Neuronal stem cell (in vitro differentiated cells): ENCODE results near the gene RETNLB.
A peak's percentile ranks its signal among the peaks of the same experiment; 100 is the strongest.

Source experiments
- DNase-seq: peaks from one replicate; pipeline ENCODE4 v3.0.0-alpha.2; 2013; ENCODE audit warnings: low spot score
- H2AFZ ChIP-seq: one replicate; pipeline ENCODE4 v1.6.1; 2013; ENCODE audit warnings: mild to moderate bottlenecking, low read length, inconsistent platforms
- H2AK5ac ChIP-seq: 2 replicates; pipeline ENCODE4 v1.6.1; 2013; ENCODE audit warnings: low read depth, mild to moderate bottlenecking, inconsistent platforms, low read length, moderate library complexity, mixed read lengths
- H2BK120ac ChIP-seq: 2 replicates; pipeline ENCODE4 v1.6.1; 2013; ENCODE audit warnings: low read depth, mild to moderate bottlenecking, inconsistent platforms, low read length, moderate library complexity, mixed read lengths
- H2BK12ac ChIP-seq: one replicate; pipeline ENCODE4 v1.6.1; 2013; ENCODE audit warnings: low read length, inconsistent platforms
- H2BK15ac ChIP-seq: 2 replicates; pipeline ENCODE4 v1.6.1; 2013; ENCODE audit warnings: mild to moderate bottlenecking, low read length, inconsistent platforms, mixed read lengths
- H2BK5ac ChIP-seq: one replicate; pipeline ENCODE4 v1.6.1; 2013; ENCODE audit warnings: inconsistent platforms, mild to moderate bottlenecking, low read length, moderate library complexity
- H3K14ac ChIP-seq: one replicate; pipeline ENCODE4 v1.6.1; 2013; ENCODE audit warnings: low read length, inconsistent platforms
- H3K18ac ChIP-seq: 2 replicates; pipeline ENCODE4 v1.6.1; 2013; ENCODE audit warnings: low read length, inconsistent platforms
- H3K23ac ChIP-seq: 2 replicates; pipeline ENCODE4 v1.6.1; 2013; ENCODE audit warnings: low read depth, mild to moderate bottlenecking, mixed read lengths, low read length, inconsistent platforms; ENCODE audit not compliant: poor library complexity
- H3K27ac ChIP-seq: replicated peaks from 3 replicates; pipeline ENCODE4 v1.5.1; 2013; ENCODE audit warnings: low read length, inconsistent platforms
- H3K27me3 ChIP-seq, 3 experiments: 2 replicates each; pipeline ENCODE4 v1.6.1; 2013; ENCODE audit warnings: low read length in 3 of 3, mild to moderate bottlenecking in 2 of 3, inconsistent platforms in 1 of 3, low read depth in 1 of 3, mixed read lengths in 1 of 3, moderate library complexity in 1 of 3; ENCODE audit not compliant: control insufficient read depth in 3 of 3, insufficient read depth in 3 of 3
- H3K36me3 ChIP-seq, 2 donors: replicated peaks in 1 of 2; 2 replicates each; pipeline ENCODE4 v1.6.1; 2013; ENCODE audit warnings: low read length in 2 of 2; ENCODE audit not compliant: control insufficient read depth in 2 of 2, insufficient read depth in 2 of 2
- H3K4ac ChIP-seq: 2 replicates; pipeline ENCODE4 v1.6.1; 2013; ENCODE audit warnings: inconsistent platforms, mild to moderate bottlenecking, low read length, moderate library complexity
- H3K4me1 ChIP-seq, 2 donors: 1 replicate in 1 of 2; 2 replicates in 1 of 2; pipeline ENCODE4 v1.6.1; 2013; ENCODE audit warnings: low read length in 2 of 2, low read depth in 1 of 2; ENCODE audit not compliant: control insufficient read depth in 2 of 2, insufficient read depth in 1 of 2
- H3K4me2 ChIP-seq: one replicate; pipeline ENCODE4 v1.6.1; 2013; ENCODE audit warnings: mild to moderate bottlenecking, low read length, inconsistent platforms; ENCODE audit not compliant: insufficient read depth, poor library complexity, severe bottlenecking
- H3K4me3 ChIP-seq, 2 donors: 2 replicates each; pipeline ENCODE4 v1.5.1; 2013; ENCODE audit warnings: low read length in 2 of 2, mild to moderate bottlenecking in 2 of 2, inconsistent platforms in 1 of 2, moderate library complexity in 1 of 2
- H3K79me1 ChIP-seq: one replicate; pipeline ENCODE4 v1.6.1; 2013; ENCODE audit warnings: low read depth, mild to moderate bottlenecking, inconsistent platforms, low read length, moderate library complexity
- H3K9ac ChIP-seq: one replicate; pipeline ENCODE4 v1.6.1; 2013; ENCODE audit warnings: mild to moderate bottlenecking, low read depth, low read length, inconsistent platforms; ENCODE audit not compliant: poor library complexity
- H3K9me3 ChIP-seq, 2 donors: replicated peaks in 1 of 2; 2 replicates each; pipeline versions ENCODE3 to v1.6.1; 2013; ENCODE audit warnings: low read length in 2 of 2, mild to moderate bottlenecking in 2 of 2, inconsistent platforms in 1 of 2, low read depth in 1 of 2, mixed read lengths in 1 of 2, moderate library complexity in 1 of 2; ENCODE audit not compliant: control insufficient read depth in 2 of 2, insufficient read depth in 1 of 2
- H4K8ac ChIP-seq: one replicate; pipeline ENCODE4 v1.6.1; 2013; ENCODE audit warnings: low read depth, mild to moderate bottlenecking, inconsistent platforms, low read length, moderate library complexity
- H4K91ac ChIP-seq: one replicate; pipeline ENCODE4 v1.6.1; 2013; ENCODE audit warnings: low read length, low read depth, mild to moderate bottlenecking, inconsistent platforms; ENCODE audit not compliant: poor library complexity
- WGBS, 2 donors: extraction: QIAGEN DNeasy Blood & Tissue Kit; methylation state at CpG; one replicate each; pipeline ENCODE4 v1.1.7; 2013; ENCODE audit warnings: missing lambda C conversion rate in 2 of 2, mixed read lengths in 1 of 2; ENCODE audit not compliant: insufficient read length in 2 of 2, insufficient replicate concordance in 1 of 2; ENCODE audit errors: extremely low coverage in 2 of 2; 5-methylcytosine and 5-hydroxymethylcytosine counted together

Gene RETNLB

DNA sequence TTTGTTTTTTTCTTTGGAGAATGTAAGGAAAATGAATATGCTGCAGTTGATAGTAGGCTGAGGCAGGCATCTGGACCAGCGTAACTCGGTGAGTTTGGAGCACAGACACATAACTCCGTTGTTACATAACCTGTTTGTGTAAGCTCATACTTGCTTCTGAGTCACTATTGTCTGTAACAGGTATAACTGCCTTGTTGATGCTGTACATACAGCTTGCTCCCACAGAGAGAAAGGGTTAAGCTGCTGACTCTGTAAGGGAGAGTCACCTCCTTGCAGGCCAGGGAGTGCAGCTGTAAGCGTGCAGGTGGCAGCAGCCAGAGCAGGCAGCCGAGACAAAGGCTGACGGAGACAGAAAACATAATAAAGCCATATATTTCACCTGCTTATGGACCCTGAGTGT is 20.4 kb downstream of the RETNLB start:
- Histone ChIP-seq H3K14ac (no peak overlapping the region), H2BK12ac (no peak overlapping the region), H3K36me3 (no peaks in the 10 kb centered on the region), H2BK15ac (no peak overlapping the region), H4K8ac (no peak overlapping the region), H3K23ac (no peak overlapping the region), H3K9ac (no peak overlapping the region), H3K27ac (no peak overlapping the region), H2AK5ac (no peak overlapping the region), H2BK120ac (no peak overlapping the region), H3K4me3 (peak overlapping the region in 1 of 2 donors; percentile 8), H2AFZ (no peak overlapping the region), H3K79me1 (no peaks in the 10 kb centered on the region), H3K4me1 (no peaks in the 10 kb centered on the region), H3K4me2 (no peak overlapping the region), H3K18ac (no peak overlapping the region), H3K4ac (no peak overlapping the region), H4K91ac (no peak overlapping the region), H2BK5ac (no peak overlapping the region), H3K27me3 (no peaks in the 10 kb centered on the region), H3K9me3 (no peaks in the 10 kb centered on the region)
- no CpG with 5 or more reads among the region's 6 CpGs for WGBS, 2 donors
- no peak for DNase-seq

DNA sequence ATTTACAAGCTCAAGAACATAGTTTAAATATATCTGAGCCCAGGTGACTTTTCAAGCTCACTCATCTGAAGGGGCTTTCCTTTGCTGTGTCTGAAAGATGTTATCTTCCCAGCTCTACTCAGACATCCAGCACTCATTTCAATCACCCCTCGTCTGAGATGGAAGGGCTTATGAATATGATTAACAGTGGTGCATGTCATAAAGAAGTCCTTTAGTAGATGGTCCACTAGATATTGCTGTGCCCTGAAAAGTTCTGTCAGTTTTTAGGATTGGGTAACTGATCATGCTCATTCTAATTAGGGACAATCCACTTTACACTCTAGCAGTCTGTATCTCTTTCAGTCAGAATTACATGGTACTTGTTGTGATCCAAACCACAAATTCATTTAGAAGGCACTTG is 28.3 kb downstream of the RETNLB start:
- Histone ChIP-seq H2BK120ac (no peak overlapping the region), H3K14ac (no peak overlapping the region), H3K9me3 (no peaks in the 10 kb centered on the region), H3K4me2 (no peak overlapping the region), H3K4me1 (no peaks in the 10 kb centered on the region), H2BK15ac (no peak overlapping the region), H4K8ac (no peak overlapping the region), H3K79me1 (no peaks in the 10 kb centered on the region), H2BK5ac (no peak overlapping the region), H3K4me3 (no peak overlapping the region), H3K18ac (no peak overlapping the region), H2AK5ac (no peak overlapping the region), H3K27me3 (no peaks in the 10 kb centered on the region), H3K4ac (no peak overlapping the region), H4K91ac (no peak overlapping the region), H3K27ac (no peak overlapping the region), H2BK12ac (no peak overlapping the region), H2AFZ (no peak overlapping the region), H3K23ac (no peak overlapping the region), H3K36me3 (no peaks in the 10 kb centered on the region), H3K9ac (no peak overlapping the region)
- DNase-seq = no peak
- no CpG with 5 or more reads among the region's 1 CpG for WGBS, 2 donors

DNA sequence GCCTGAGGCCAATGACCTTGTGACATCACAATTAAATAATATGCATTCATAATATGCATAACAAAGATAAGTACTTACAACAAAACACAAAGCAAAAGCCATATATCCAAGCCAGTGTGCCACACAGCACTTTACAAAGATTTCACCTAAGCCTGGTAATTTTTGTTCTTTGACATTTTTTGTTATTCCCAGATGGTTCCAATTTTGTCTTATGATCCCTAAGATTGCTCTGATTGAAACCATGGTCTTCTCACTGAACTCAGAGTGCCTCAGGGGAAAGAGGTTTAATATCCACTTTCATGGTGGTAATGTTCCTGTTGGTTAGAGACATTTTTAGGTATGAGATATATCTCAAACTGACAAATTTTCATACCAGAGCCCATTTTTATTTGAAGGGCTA is 29.1 kb downstream of the RETNLB start:
- no peak overlapping the region for H3K4me2 ChIP-seq
- no peak overlapping the region for H3K14ac ChIP-seq
- DNase-seq = no peak
- H2AK5ac ChIP-seq = no peak overlapping the region
- H3K36me3 ChIP-seq = no peaks in the 10 kb centered on the region
- H3K4me3 ChIP-seq = no peak overlapping the region
- no peak overlapping the region for H2BK120ac ChIP-seq
- no peak overlapping the region for H2BK15ac ChIP-seq
- H3K79me1 ChIP-seq = no peaks in the 10 kb centered on the region
- no peak overlapping the region for H4K8ac ChIP-seq
- H4K91ac ChIP-seq = no peak overlapping the region
- H3K27ac ChIP-seq = no peak overlapping the region
- H2BK5ac ChIP-seq = no peak overlapping the region
- no peaks in the 10 kb centered on the region for H3K4me1 ChIP-seq
- no peak overlapping the region for H2BK12ac ChIP-seq
- no peak overlapping the region for H3K18ac ChIP-seq
- no peaks in the 10 kb centered on the region for H3K9me3 ChIP-seq
- no peak overlapping the region for H3K23ac ChIP-seq
- no peak overlapping the region for H3K9ac ChIP-seq
- no peak overlapping the region for H2AFZ ChIP-seq
- H3K4ac ChIP-seq = no peak overlapping the region
- H3K27me3 ChIP-seq = no peaks in the 10 kb centered on the region

DNA sequence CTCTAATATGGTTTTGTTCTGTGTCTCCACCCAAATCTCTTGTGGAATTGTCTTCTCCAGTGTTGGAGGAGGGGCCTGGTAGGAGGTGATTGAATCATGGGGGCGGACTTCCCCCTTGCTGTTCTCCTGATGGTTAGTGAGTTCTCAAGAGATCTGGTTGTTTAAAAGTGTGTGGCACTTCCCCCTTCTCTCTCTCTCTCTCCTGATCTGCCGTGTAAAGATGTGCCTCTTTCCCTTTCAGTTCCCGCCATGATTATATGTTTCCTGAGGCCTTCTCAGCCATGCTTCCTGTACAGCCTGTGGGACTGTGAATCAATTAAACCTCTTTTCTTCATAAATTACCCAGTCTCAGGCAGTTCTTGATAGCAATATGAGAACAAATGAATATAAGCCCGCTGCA is 33.1 kb downstream of the RETNLB start:
- H3K79me1 ChIP-seq = no peaks in the 10 kb centered on the region
- no peak overlapping the region for H3K9ac ChIP-seq
- no peak overlapping the region for H4K91ac ChIP-seq
- WGBS, 2 donors = no CpG with 5 or more reads among the region's 4 CpGs
- H3K9me3 ChIP-seq = no peaks in the 10 kb centered on the region
- no peak overlapping the region for H2BK12ac ChIP-seq
- no peak overlapping the region for H3K4ac ChIP-seq
- H3K4me2 ChIP-seq = no peak overlapping the region
- H2AK5ac ChIP-seq = no peak overlapping the region
- H3K4me1 ChIP-seq = no peaks in the 10 kb centered on the region
- H3K27me3 ChIP-seq = peaks cover 0 to 2% (median 0%) of the 10 kb centered on the region in 3 experiments
- no peak overlapping the region for H2BK5ac ChIP-seq
- no peak overlapping the region for H2BK15ac ChIP-seq
- H3K27ac ChIP-seq = no peak overlapping the region
- H2BK120ac ChIP-seq = no peak overlapping the region
- DNase-seq = no peak
- no peak overlapping the region for H3K14ac ChIP-seq
- peak overlapping the region; percentile 74 for H2AFZ ChIP-seq
- H3K18ac ChIP-seq = no peak overlapping the region
- H3K36me3 ChIP-seq = no peaks in the 10 kb centered on the region
- H4K8ac ChIP-seq = no peak overlapping the region
- no peak overlapping the region for H3K23ac ChIP-seq
- no peak overlapping the region for H3K4me3 ChIP-seq
